ENCODE data around the gene ATP2B2.

The ATP2B2 gene

DNA sequence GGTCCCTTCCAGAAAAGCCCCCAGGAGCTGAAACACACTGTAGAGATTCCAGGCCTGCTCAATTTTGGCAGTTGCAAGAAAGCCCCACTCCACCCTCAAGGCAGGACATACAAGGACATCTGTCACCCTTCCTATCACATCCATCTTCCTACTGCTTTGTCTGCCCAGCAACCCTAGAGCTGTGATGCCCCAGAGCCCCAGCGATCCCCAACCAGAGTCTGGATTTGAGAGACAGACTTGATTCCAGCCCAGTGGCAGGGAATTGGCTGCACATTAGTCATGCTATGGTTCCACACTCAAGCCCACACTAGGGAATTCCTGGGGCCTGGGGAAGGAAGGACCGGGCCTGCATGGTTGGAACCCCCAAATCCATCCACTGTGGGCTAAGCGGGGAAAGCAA is 56.8 kb downstream of the ATP2B2 start:
- no peak for DNase-seq (ENCODE audit: low read depth in 2 of 2)

DNA sequence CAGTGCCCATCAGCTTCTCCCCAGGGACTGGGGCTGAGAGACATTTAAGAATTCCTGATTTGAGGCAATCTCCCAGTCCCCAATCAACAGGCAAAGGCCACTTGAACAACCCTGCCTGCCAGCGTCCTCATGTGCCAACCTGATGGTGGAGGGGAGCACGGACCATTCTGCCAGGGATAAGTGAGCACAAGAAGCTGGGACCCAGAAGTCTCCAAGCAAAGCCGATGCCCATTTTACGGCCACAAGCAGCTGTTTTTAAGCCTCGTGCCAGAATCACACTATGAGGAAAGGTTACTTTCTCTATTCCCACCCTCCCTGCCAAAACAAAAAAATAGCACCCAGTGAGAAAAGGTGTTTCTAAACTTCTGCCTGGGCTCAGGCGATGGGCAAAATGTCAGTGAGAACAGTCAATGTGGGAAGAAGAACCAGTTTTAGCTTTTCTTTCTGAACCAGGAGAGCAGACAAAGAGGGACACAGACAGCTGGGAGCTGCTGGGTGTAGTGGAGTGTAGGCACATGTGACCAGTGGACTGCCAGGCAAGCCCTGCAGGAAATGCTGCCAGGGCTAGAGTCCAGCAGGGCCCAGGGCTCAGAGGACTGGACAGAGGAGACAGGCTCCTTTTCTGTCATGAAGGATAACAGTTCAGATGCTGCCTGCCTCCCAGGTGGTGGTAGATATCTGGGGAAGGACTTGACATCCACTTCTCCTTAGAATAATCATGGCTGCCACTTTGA is 57.7 kb downstream of the ATP2B2 start:
- DNase-seq (ENCODE audit: low read depth in 2 of 2): no peak

DNA sequence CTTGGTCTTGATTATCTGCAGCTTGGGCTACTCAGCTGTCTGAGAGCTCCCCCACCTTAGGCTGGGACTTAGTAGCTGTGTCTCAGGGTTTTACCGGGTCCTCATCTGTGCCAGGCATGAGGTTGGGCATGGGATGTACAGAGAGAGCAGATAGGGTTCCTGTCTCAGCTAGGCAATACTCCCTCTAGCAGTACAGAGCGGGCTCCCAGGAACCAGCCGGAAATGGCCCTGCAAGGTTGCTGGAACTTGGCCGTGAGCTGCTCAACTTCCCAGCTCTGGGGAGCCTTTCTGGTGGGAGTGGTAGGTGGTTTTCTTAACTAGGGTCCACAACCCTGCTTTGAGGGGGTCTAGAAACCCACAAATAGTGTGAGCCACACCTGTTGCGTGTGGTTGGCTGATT is 58.3 kb downstream of the ATP2B2 start:
- no peak for DNase-seq (ENCODE audit: low read depth in 2 of 2)

DNA sequence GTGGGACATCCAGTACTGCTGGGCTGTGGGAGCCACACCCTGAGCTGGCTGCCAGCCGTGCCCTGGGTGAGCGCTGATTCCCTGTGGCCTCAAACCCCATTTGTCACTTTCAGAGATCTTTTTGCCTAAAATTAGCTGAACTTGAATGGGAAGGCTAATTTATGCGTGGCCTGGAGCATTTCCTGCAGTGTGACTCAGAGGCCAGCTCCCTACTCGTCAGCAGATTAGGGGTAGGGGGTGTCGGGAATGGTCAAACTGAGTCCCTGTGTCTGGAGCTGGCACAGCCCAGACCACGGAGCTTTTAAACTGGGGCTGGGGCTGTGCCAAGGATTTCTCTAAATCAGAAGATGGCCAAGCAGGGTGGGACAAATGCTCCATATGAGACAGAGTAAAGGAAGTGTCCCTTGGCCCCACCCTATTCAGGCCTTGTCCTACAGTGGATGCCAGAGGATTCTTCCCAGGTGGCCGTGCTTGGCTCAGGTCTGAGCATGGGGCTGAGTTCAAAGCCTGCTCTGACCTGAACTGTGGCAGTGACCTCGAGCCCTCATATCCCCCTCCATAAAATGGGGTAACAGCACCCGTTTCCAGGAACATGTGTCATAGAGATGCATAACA is 59.7 kb downstream of the ATP2B2 start:
- no peak for DNase-seq (ENCODE audit: low read depth in 2 of 2)

DNA sequence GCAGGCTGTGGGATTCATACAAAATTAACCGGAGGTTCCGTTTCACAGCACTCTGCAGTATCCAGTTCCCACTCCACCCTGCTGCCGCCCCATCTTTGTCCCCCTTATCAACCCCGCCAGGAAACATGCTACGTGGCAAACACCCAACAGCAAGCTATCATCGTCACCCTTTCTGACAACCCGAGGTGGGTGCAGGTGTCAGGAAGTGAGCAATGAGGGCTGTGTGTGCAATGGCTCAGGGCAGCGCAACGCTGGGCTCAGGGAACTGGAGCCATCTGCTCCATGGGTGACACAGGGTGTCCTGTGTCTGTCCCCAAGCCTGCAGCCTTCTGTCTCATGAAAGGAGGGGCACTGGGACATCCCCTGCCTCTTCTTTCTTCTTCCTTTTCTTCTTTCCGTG is 60.9 kb downstream of the ATP2B2 start:
- no peak for DNase-seq (ENCODE audit: low read depth in 2 of 2)

DNA sequence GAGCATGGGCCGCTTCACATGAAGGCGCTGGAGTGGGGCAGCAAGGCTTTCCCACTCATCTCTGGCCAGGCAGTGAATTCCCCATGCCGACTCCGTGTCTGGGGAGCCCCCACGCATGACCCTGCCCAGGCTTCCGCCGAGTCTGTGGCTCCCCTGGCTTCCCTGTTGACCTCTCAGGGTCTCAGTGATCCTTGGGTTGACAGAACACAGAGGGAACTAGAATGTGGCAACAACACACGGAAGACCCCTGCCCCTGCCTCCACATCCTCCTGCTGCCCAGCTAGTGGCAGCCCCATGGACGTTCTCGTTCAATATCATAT is 61.3 kb downstream of the ATP2B2 start:
- no peak for DNase-seq (ENCODE audit: low read depth in 2 of 2)

DNA sequence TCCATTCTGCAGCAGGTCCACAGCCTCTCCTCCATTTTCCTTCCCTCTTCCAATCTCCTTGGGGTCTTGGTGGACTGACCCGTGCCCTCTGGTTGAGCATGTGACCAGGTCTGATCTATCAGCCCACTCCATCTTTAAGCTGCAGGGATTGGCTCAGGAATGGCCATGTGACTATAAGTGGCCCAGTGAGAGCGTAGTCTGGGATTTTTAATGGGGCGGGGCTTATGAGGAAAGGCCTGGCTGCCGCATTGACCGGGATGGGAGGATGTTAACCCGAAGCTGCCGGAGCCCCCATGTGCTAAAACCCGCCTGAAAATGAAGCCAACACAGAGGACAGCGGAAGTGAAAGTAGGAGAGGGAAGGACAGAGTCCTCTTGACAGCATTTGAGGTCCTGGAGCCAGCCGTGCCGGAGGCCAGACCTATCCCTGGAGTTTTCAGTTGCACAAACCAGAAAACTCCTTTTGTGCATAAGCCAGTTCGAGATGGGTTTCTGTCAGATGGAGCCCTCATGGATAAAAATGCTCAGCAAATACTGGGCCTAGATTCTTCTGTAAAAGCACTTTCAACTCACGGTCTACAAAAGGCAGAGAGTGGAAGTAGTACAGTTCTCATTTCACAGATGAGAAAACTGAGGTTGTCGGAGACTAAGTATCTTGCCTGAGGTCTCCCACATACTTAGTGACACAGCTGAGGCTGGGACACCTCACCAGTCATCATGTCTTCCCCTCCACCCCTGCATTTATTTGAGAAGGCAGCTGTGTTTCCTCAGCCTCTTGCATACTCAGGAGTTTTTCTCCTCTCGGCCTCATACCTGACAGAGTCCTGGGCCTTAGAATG is 61.9 kb downstream of the ATP2B2 start:
- DNase-seq (ENCODE audit: low read depth in 2 of 2): no peak

DNA sequence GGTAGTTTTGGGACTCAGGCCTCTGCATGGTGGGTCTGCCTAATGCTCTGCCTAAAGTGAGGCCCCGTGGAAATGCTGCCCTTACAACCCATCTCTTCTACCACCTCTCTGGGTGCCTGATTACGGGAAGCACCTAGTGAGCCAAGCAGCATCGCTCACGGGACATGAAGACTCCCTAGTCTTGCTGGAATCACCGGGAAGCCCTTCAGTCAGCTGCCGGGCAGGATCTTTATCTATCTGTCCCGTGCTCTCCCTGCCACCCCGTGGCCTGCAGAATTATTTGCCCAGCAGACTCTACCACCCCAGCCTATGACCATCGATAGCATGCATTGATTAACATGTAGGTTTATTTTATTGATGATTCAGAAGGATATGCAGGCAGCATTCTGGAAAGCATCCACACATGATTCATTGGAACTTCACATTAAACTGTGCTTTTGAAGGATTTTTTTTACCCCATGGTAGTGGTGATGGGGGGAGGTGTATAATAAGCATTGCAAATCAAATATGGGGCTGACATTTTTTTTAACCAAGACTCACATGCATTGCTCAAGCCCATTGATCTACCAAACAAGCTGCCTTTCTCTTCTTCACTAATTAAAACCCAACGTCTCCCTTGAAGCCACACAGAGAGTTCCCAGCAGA is 63.1 kb downstream of the ATP2B2 start:
- DNase-seq (ENCODE audit: low read depth in 2 of 2): no peak

DNA sequence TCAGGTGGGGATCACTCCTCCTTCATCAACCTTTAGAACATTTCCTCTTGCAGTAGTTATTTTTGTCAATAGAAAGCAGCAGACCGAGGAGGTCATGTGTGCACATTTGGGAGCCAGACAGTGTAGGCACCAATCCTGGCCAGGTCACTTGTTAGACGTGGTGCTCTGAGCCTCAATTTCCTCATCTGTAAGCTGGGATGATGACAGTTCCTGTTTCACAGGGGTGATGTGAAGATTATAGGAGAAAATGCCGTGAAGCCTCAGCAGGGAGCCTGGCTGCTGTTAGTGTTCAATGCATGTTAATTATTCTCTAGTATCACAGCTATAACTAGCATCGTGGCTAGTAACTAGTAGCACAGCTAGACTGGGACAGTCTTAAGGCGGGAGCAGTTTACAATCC is 64.7 kb downstream of the ATP2B2 start:
- DNase-seq (ENCODE audit: low read depth in 2 of 2): no peak

DNA sequence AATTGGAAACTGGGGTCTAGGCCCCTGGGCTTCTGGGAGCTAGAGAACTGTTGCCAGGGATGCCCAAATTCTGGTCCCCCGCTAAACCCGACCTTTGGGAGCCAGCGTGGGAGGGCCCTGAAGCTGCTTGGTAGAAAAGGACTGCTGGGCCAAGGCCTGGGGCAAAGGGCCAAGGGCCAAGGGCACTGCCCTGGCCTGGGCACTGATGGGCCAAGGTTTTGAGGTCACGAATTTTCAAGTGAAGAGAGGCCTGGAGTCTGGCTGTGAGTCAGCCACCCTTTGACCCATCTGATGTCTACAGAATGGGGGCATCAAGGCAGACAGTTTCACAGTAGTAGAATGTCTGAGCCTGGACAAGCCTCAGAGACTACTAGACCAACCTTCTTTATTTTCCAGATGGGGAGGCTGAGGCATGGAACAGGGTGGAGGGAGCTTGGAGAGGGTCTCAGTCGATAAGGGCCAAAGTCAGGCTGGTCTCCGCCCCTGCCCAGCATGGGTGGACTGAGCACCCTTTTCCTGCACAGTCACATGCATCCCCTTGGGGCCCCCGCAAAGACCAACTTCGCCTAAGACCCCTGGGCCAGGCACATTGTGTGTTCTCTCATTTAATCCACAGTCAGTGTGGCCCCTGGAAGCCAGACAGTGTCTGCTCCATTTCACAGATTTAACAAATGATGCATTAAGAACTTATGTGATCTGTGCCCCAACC is 66.3 kb downstream of the ATP2B2 start:
- DNase-seq (ENCODE audit: low read depth in 2 of 2): no peak

DNA sequence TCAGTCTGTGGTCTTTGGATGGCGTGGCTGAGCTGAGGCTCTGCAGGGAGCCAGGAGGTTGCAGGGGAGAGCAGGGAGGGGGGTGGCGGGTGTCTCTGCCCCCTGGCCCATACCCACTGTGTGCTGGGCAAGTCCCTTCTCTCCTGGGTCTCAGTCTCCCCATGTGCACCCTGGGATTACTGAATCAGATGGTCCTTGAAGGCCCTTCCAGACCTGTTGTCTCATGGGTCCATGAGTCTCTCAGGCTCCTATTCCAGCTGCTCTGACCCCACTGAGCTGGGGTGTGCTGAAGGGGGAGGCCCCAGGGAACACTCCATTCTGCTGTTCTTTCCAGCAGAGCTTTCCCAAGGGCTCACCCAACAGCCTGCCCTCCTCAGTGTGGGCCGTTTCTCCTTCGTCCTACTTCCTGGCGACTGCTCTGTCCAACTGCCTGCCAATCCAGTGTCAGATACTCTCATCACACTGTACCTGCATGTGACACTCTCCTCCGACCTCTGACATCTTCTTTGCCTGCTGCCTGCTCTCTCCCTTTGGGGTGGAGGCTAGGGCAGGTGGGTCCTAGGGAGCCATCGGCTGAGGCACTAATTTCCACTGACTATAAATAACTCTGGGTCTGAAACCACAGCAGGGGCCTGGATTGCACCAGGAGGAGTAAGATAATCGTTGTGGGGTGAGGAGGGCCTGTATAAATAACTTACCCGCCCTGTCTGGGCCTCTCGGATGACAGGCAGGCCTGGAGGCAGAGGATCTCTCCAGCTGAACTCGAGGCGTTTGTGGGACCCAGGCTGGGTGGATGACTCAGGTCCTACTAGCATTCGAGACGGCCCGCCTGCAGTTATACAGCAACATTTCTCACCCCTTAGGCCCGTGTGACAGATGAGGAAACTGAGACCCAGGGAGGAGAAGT is 67.1 kb downstream of the ATP2B2 start:
- no peak for DNase-seq (ENCODE audit: low read depth in 2 of 2)

DNA sequence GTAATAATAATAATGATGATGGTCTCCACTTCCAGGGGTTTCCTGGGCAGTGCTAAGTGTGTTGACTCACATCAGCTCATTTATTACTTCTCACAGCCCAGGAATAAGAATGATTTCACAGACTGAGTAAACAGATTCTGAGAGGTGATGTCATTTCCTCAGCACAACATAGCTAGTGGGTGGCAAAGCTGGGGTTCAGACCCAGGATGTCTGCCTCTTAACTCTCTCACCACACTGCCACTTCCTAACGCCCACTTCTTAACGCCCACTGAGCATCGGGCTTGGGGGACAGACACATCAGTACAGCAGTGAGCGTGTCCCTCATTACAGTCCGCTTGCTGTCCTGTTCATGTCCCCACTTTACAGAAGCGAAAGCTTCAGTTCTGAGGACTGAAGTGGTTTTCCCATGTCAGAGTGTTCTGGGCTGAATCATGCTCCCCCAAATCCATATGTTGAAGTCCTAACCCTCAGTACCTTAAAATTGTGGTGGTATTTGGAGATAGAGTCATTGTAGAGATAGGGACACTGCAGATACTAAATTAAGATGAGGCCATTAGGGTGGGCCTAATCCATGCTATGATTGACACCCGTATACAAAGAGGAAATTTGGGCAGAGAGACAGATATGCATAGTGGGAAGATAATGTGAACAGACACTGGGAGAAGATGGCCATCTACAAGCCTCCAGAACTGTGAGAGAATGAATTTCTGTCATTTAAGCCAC is 68.0 kb downstream of the ATP2B2 start:
- DNase-seq (ENCODE audit: low read depth in 2 of 2): peak; percentile 63 to 82

DNA sequence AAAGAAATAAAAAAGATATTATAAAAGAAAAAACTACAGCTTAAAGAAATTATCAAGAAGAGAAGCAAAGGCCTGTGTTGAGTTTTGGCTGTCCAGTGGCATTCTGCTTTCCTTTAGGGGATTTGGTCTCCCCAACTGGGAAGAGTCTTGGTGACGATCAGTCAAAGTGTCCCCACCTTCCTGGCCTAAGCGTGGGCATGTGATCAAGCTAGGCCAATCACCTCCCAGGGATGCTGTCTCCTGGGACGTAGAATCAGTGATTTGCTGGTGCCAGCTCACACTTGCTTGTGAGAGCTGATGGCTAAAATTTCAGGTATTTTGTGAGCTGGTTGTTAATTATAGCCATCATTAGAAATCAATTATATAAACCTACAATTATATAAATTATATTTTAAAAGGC is 69.5 kb downstream of the ATP2B2 start:
- no peak for DNase-seq (ENCODE audit: low read depth in 2 of 2)

DNA sequence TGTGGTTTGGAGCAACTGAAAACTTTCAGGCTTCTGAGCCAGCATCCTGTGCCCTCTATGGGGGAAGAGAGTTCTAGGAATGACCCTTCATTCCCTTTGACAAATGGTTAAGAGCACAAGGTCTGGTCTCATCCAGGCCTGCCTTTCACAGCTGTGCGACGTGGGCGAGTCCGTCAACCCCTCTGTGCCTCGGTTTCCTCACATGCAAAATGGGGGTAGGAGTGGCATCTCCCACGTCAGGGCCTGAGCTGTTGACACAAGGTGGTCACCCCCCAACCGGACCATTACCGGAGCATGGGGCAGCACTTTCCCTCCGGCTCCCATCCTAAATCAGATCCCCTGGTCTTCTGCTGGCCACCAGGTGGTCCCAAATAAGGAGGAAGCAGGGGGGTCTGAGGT is 70.4 kb downstream of the ATP2B2 start:
- no peak for DNase-seq (ENCODE audit: low read depth in 2 of 2)

DNA sequence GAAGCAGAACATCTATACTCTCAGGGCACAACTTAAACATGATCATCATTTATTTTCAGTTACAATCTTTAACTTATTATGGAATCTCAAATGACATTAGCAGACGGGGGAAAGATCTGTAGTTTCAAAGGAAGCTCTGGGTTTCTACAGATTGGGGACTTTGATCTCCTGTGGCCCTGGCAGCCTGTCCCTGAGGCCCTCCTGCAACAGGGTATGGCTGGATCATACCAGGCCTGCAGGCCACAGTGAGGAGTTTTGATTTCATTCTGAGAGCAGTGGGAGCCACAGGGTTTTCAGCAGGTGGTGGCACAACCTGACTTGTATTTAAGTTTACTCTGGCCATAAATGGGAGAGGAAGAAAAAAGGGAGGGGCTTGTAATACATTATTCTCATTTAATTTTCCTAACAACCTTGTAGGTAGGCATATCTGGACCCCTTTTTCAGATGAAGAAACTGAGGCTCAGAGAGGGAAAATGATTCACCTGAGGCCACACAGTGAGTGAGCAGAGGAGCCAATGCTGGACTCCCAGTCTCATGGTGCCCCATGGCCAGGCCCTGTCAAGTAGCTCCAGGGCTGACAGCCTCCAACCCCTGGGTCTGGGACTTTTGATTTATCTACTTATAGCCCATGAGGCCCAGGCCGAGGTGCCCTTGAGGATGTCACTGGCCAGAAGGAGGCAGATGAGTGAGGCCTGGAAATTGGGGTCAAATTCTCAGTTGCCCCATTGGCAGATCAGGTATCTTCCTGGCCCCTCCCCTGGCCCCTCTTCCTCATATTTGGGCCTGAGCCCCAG is 71.0 kb downstream of the ATP2B2 start:
- no peak for DNase-seq (ENCODE audit: low read depth in 2 of 2)

DNA sequence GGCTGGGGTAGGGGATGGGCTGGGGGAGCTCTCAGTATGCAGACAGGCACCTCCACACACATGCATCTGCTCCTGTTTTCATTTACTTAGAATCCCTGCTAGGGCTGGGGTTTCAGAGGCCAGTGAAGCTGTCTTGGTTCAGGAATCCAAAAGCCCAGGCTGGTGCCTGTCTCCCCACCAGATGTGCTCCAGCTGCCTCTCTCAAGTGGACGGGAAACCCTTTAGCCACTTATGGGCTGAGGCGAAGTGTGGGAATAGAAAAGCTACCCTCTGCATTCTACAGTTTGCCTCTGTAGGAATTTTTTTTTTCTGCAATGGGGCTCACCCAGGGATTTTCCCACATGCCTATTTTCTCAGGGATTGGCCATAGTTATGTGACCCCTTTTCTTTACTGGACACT is 72.5 kb downstream of the ATP2B2 start:
- DNase-seq (ENCODE audit: low read depth in 2 of 2): no peak

DNA sequence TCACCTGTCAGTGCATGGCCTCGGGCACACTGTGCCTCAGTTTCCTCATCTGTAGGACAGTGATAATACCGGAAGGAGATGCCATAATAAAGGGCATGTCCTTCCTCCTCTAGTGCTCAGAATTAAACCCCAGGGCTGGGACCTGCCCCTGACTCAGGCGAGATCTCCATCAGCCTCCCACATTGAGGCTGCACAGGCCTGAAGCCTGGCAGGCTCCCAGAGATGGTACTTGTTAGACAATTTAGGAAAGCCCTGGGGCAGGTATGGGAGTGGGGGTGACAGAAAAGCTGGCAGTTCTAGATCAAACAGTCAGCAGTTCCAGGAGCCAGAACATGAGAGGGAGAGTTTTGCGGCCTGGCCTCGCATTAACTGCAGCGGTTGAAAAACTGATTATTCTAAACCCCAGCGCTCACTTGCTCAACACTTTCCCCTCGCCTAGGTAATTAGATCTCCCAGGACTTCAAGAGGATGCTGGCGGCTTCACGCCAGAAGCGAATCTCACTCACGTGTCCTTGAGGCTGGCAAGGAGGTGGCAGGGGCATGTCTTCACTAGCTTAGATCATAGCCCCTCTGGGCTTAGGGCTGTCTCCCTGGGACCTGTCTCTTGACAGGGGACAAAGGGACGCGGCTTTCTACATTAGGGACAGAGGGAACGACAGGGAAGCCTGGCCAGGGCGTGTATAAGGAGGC is 73.1 kb downstream of the ATP2B2 start:
- no peak for DNase-seq (ENCODE audit: low read depth in 2 of 2)

DNA sequence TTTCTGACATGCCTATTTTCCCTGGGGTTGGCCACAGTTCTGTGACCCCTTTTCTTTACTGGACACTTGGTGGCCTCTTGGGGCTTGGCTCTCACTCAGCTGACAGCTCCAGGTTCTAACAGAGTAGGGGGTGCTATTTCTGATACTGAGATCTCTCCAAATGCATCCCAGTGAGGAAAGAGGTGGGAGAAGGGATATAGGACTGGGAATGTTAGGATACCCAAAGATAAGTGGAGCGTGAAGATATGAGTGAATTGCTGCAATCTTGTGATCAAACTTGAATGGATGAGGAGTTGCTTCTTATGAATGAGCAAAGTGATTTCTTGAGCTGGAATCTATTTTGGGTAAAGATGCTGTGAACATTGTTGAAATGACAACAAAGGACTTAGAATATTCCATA is 74.6 kb downstream of the ATP2B2 start:
- no peak for DNase-seq (ENCODE audit: low read depth in 2 of 2)

Measured in stimulated activated CD8-positive, alpha-beta memory T cell treated with anti-CD3 and anti-CD28 coated beads, Interleukin-15, amount 100 ng/mL, for 4 hours (primary cell).